Measurements from ENCODE around the gene YTHDF2. TPM values are rescaled to one million over a fixed set of nuclear protein-coding genes. Genes with fewer than 3 reads are reported as not detected.
"Not testable (repeated sequence)": the region's sequence is repeated elsewhere in the genome, so short reads cannot be mapped to it uniquely, and the experiment has no call there.

YTHDF2 gene
- total RNA-seq, 1 experiment from 2014 or later = 46.4 TPM

DNA sequence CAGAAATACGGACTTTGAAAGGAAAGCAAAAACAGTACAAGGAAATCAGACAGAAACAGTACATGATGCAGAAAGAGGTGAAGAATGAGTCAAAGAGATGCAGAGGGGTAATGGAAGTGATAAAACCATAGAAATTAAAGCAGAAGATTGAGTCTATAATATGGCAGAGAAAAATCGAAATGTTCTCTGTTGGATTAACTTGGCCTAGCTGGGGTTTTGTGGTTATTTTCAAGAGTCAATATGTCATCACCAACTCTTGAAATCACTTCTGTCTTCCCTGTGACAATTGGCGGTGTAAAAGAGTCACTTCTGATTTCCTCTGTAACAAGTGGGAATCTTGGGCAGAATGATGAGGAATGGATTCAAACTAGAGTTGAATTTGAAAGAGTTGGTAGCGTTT is 7.4 kb downstream of the YTHDF2 start:
- Histone ChIP-seq H3K27ac (no peak overlapping the region), H3K4me1 (replicated peaks) (peaks cover 4% of the 10 kb centered on the region; the same call in 1 of the 2 replicates), H3K9me3 (replicated peaks) (no peaks in the 10 kb centered on the region), H3K4me3 (no peak overlapping the region), H3K27me3 (replicated peaks) (no peaks in the 10 kb centered on the region), H3K36me3 (peaks cover 88% of the 10 kb centered on the region)
- DNase-seq (ENCODE audit: low read depth in 1 of 2, low spot score in 2 of 2) = no peak

DNA sequence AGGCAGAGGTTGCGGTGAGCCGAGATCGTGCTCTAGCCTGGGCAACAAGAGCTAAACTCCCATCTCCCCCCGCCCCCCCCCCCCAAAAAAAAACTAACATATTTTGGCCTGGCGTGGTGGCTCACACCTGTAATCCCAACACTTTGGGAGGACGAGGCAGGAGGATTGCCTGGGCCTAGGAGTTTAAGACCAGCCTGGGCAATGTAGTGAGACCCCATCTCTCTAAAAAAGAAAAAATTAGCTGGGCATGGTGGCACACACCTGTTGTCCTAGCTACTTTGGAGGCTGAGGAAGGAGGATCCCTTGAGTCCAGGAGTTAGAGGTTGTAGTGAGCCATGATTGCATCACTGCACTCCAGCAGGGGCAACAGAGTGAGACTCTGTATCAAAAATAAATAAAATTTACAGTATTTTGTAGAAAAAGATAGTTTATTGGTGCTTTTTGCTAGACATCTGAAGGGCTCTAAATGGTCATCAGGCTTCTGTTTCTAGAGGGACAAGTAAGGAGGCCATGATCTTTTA is 9.0 kb downstream of the YTHDF2 start:
- no peak overlapping the region for H3K4me3 ChIP-seq
- no peak for DNase-seq (ENCODE audit: low read depth in 1 of 2, low spot score in 2 of 2)
- no peaks in the 10 kb centered on the region for H3K27me3 ChIP-seq (replicated peaks)
- peaks cover 83% of the 10 kb centered on the region for H3K36me3 ChIP-seq
- no peak overlapping the region for H3K27ac ChIP-seq
- H3K9me3 ChIP-seq (replicated peaks) = no peaks in the 10 kb centered on the region
- peaks cover 17% of the 10 kb centered on the region for H3K4me1 ChIP-seq (replicated peaks)

DNA sequence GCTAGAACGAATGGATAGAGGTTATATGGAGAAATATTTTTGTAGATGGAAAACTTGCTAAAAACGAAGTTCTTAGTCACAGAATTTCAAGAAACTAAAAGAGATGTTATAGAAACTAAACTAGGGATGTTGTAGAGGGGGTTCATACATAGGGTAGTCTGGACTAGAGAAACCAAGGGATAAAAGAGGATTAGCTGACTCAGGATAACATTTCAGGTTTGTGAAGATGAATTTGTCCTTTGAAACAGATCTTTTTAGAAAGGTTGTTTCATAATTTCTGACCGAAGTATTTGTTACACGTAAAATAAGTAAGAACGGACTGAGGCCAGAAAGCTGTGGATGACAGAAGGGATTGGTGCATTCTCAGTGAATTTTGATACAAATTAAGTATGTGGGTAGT is 13.6 kb downstream of the YTHDF2 start:
- Histone ChIP-seq H3K27me3 (replicated peaks) (no peaks in the 10 kb centered on the region), H3K4me3 (no peak overlapping the region), H3K4me1 (replicated peaks) (peaks cover 30% of the 10 kb centered on the region), H3K9me3 (replicated peaks) (no peaks in the 10 kb centered on the region), H3K36me3 (peaks cover 65% of the 10 kb centered on the region), H3K27ac (peak overlapping the region; percentile 41; the same call in 1 of the 2 replicates)
- no peak for DNase-seq (ENCODE audit: low read depth in 1 of 2, low spot score in 2 of 2)

DNA sequence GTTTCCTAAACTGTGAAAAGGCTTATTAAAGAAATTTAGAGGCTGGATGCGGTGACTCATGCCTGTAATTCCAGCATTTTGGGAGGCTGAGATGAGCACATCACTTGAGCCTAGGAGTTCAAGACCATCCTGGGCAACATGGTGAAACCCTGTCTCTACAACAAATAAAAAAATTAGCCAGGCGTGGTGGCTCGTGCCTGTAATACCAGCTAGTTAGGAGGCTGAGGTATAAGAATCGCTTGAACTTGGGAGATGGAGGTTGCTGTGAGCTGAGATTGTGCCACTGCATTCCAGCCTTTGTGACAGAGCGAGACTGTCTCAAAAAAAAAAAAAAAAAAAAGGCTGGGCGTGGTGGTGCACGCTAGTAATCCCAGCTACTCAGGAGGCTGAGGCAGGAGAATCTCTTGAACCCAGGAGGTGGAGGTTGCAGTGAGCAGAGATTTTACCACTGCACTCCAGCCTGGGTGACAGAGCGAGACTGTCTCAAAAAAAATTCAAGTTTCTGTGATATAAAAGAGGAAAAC is 14.1 kb downstream of the YTHDF2 start:
- not testable (repeated sequence) for H3K4me3 ChIP-seq; H3K27me3 ChIP-seq (replicated peaks); DNase-seq (ENCODE audit: low read depth in 1 of 2, low spot score in 2 of 2); H3K9me3 ChIP-seq (replicated peaks)
- peak overlapping the region; percentile 41 for H3K27ac ChIP-seq
- H3K4me1 ChIP-seq (replicated peaks) = peaks cover 30% of the 10 kb centered on the region
- peaks cover 65% of the 10 kb centered on the region for H3K36me3 ChIP-seq

DNA sequence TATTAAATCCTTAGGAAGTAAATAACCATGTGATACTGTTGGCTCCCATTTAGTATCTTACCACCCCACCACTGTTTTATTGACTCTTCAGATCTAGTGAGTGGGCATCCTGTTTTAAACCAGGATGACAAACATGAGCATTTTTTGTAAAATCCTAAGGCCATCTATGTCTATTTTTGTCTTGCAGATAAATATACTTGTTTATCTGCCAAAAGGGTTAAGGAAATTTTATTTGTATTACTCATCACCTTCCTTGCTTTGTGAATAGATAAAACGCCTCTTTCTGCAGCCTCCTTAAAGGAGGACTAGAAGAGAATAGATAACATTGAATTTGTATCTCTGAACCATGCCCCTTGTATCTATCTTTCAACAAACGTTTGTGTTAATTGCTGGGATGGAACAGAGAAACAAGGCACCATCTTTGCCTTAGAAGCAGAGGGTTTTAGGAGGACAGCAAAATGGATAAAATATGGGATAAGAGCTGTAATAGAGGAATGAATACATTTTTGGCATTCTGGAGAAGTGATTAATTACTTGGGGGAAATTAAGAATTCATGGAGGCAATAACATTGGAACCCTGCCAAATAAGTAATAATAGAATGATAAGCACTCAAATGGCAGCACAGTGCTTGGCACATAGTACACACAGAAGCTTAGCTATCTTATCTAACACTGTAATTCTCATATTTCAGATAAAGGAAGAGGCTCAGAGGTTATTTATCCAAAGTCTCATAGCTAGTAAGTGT is 14.7 kb downstream of the YTHDF2 start:
- H3K4me3 ChIP-seq = no peak overlapping the region
- H3K27ac ChIP-seq = peak overlapping the region; percentile 41
- no peaks in the 10 kb centered on the region for H3K27me3 ChIP-seq (replicated peaks)
- H3K36me3 ChIP-seq = peaks cover 66% of the 10 kb centered on the region
- peak in 1 of 2 experiments; percentile 76 for DNase-seq (ENCODE audit: low read depth in 1 of 2, low spot score in 2 of 2)
- no peaks in the 10 kb centered on the region for H3K9me3 ChIP-seq (replicated peaks)
- peaks cover 30% of the 10 kb centered on the region for H3K4me1 ChIP-seq (replicated peaks)

DNA sequence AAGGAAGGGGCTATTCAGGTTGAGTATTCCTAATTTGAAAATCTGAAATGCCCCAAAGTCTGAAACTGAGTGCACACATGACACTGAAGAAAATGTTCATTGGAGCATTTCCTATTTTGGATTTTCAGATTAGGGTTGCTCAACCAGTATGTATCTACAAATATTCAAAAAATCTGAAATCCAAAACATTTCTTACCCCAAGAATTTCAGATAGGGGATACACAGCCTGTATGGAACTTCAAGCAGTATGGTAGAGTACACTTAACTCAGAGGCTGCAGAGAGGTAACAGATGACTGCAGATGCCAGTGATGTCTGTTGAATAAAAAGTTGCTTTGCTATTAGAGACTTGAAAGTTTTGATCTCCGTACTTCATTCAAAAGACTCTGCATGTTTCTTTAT is 19.0 kb downstream of the YTHDF2 start:
- no peak for DNase-seq (ENCODE audit: low read depth in 1 of 2, low spot score in 2 of 2)
- H3K27me3 ChIP-seq (replicated peaks) = no peaks in the 10 kb centered on the region; the same call in 1 of the 2 replicates
- peaks cover 16% of the 10 kb centered on the region for H3K4me1 ChIP-seq (replicated peaks)
- H3K9me3 ChIP-seq (replicated peaks) = 0 out of 2 replicates have a peak, but pooled peaks cover 5% of the 10 kb centered on the region
- H3K4me3 ChIP-seq = no peak overlapping the region
- H3K27ac ChIP-seq = no peak overlapping the region
- H3K36me3 ChIP-seq = peaks cover 79% of the 10 kb centered on the region

DNA sequence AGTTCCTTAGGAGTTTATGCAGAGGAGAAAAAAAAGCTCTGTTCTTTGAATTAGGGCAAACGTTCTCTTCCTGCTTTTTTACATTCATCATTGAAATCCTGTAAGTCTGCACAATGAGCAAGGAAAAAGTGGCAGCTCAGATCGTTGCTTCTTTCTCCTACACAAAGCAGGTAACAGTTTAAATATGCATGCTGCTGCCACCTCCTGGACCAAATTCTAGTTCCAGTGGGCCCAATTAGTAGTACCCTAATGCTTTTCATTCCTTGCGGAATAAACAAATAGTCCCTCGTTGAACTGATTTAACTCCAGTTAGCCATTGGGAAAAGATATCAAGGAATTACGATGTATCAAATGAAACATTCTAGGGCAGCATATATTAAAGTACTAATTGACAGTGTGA is 20.1 kb downstream of the YTHDF2 start:
- H3K36me3 ChIP-seq = peaks cover 86% of the 10 kb centered on the region
- H3K4me3 ChIP-seq = no peak overlapping the region
- no peak overlapping the region for H3K27ac ChIP-seq
- H3K27me3 ChIP-seq (replicated peaks) = no peaks in the 10 kb centered on the region; the same call in 1 of the 2 replicates
- 0 out of 2 replicates have a peak, but pooled peaks cover 5% of the 10 kb centered on the region for H3K9me3 ChIP-seq (replicated peaks)
- no peak for DNase-seq (ENCODE audit: low read depth in 1 of 2, low spot score in 2 of 2)
- H3K4me1 ChIP-seq (replicated peaks) = peaks cover 6% of the 10 kb centered on the region

DNA sequence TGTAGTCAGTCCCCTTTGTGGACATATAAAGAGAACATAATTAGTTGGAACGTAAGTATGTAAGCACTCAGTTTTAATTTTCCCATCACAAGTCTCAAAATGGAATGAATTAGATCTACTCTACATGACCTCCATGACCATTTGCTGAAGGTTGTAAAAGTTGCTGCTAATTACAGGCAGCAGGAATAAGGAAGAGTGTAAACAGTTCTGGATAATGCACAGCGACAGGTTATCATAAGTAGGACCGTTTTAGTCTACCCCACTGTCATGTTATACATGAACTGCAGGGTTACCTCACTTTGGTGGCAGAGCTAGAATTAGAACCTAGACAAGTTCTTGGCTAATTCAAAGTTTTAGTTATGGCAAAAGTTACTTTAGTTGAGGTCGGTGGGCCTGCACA is 21.7 kb downstream of the YTHDF2 start:
- no peak for DNase-seq (ENCODE audit: low read depth in 1 of 2, low spot score in 2 of 2)
- Histone ChIP-seq H3K4me3 (no peak overlapping the region), H3K4me1 (replicated peaks) (peaks cover 3% of the 10 kb centered on the region; the same call in 1 of the 2 replicates), H3K27me3 (replicated peaks) (no peaks in the 10 kb centered on the region; the same call in 1 of the 2 replicates), H3K36me3 (peaks cover 90% of the 10 kb centered on the region), H3K9me3 (replicated peaks) (0 out of 2 replicates have a peak, but pooled peaks cover 5% of the 10 kb centered on the region), H3K27ac (no peak overlapping the region)

DNA sequence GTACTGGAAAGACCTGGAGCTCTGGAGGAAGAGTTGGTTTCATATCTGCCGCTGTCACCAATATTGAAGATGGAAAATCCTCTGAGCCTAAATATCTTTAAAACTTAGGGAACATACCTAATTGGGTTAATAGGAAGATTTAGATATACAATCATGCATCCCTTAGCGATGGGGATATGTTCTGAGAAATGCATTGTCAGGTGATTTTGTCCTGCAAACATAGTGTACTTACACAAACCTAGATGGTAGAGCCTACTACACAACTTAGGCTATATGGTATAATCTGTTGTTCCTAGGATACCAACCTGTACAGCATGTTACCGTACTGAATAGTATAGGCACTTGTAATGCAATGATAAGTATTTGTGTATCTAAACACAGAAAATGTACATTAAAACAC is 22.5 kb downstream of the YTHDF2 start:
- no peak overlapping the region for H3K4me3 ChIP-seq
- DNase-seq (ENCODE audit: low read depth in 1 of 2, low spot score in 2 of 2) = no peak
- H3K27ac ChIP-seq = no peak overlapping the region
- H3K36me3 ChIP-seq = peaks cover 85% of the 10 kb centered on the region
- H3K4me1 ChIP-seq (replicated peaks) = peaks cover 3% of the 10 kb centered on the region; the same call in 1 of the 2 replicates
- 0 out of 2 replicates have a peak, but pooled peaks cover 5% of the 10 kb centered on the region for H3K9me3 ChIP-seq (replicated peaks)
- no peaks in the 10 kb centered on the region; the same call in 1 of the 2 replicates for H3K27me3 ChIP-seq (replicated peaks)

DNA sequence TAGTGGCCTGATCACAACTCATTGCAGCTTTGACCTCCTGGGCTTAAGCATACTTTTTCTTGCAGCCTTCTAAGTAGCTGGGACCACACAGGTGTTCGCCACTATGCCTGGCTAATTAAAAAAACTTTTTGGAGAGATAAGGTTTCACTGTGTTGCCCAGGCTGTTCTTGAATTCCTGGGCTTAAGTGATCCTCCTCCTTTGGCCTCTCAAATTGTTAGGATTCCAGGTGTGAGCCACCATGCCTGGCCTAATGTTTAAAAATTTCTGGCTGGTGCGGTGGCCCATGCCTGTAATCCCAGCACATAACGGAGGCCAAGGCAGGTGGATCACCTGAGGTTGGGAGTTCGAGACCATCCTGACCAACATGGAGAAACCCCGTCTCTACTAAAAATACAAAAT is 24.4 kb downstream of the YTHDF2 start:
- H3K4me1 ChIP-seq (replicated peaks) = peaks cover 3% of the 10 kb centered on the region; the same call in 1 of the 2 replicates
- no peaks in the 10 kb centered on the region; the same call in 1 of the 2 replicates for H3K27me3 ChIP-seq (replicated peaks)
- H3K36me3 ChIP-seq = peaks cover 85% of the 10 kb centered on the region
- H3K4me3 ChIP-seq = no peak overlapping the region
- no peak for DNase-seq (ENCODE audit: low read depth in 1 of 2, low spot score in 2 of 2)
- H3K27ac ChIP-seq = no peak overlapping the region
- 0 out of 2 replicates have a peak, but pooled peaks cover 5% of the 10 kb centered on the region for H3K9me3 ChIP-seq (replicated peaks)

DNA sequence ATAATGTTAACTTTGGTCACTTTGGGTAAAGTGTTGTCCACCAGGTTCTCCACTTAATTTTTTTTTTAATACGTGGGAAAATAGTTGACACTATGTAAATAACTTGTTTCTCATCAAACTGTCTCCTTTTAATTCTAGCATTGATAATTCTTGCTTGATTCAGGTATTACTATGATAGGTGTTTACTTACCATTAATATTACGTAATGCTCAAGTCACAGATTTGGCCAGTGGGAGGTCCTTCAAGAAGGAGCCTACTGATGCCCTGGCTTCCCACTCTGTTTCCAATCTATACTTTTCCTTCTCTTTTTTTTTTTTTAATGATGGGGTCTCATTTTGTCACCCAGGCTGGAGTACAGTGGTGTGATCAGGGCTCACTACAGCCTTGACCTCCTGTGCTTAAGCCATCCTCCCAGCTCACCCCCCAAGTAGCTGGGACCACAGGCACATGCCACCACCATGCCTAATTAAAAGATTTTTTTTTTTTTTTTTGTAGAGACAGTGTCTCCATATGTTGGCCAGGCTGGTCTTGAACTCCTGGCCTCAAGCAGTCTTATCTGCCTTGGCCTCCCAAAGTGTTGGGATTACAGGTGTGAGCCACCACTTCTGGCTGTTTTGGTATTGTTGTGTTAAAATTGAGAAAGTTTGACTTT is 29.9 kb downstream of the YTHDF2 start:
- H3K9me3 ChIP-seq (replicated peaks) = no peaks in the 10 kb centered on the region
- no peak overlapping the region for H3K27ac ChIP-seq
- H3K4me3 ChIP-seq = no peak overlapping the region
- no peaks in the 10 kb centered on the region for H3K27me3 ChIP-seq (replicated peaks)
- H3K4me1 ChIP-seq (replicated peaks) = no peaks in the 10 kb centered on the region
- DNase-seq (ENCODE audit: low read depth in 1 of 2, low spot score in 2 of 2) = no peak
- peaks cover 68% of the 10 kb centered on the region for H3K36me3 ChIP-seq

DNA sequence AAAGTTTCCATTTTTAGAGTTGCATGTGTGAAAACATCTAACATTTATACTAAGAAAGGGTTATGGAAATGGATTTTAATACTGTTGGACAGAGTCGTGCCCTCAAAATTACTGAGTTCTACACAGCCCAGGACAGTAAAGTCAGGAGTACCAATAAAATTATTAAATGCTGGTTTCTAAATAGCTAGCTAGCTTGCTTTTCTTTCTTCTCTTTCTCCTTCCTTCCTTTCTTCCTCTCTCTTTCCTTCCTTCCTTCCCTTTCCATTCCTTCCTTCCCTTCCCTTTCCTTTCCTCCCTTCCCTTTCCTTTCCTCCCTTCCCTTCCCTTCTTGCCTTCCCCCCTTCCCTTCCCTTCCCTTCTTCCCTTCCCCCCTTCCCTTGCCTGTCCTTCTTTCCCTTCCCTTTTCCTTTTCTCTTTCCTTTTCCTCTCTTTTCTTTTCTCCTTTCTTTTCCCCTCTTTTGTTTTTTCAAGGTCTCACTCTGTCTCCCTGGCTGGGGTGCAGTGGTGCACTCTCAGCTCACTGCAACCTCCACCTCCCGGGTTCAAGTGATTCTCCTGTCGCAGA is 33.9 kb downstream of the YTHDF2 start:
- no peaks in the 10 kb centered on the region for H3K27me3 ChIP-seq (replicated peaks)
- no peaks in the 10 kb centered on the region for H3K9me3 ChIP-seq (replicated peaks)
- H3K4me3 ChIP-seq = no peak overlapping the region
- no peak overlapping the region for H3K27ac ChIP-seq
- H3K36me3 ChIP-seq = peaks cover 63% of the 10 kb centered on the region
- H3K4me1 ChIP-seq (replicated peaks) = no peaks in the 10 kb centered on the region
- DNase-seq (ENCODE audit: low read depth in 1 of 2, low spot score in 2 of 2) = no peak

DNA sequence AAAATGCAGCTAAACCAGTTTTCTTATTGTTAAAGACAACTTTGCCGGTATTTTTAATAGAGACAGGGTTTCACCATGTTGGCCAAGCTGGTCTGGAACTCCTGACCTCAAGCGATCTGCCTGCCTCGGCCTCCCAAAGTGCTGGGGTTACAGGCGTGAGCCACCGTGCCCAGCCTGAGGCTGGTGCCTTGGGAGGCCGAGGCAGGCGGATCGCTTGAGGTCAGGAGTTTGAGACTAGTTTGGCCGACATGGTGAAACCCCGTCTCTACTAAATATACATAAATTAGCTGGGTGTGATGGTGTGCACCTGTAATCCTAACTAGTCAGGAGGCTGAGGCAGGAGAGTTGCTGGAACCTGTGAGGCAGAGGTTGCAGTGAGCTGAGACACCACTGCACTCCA is 35.2 kb downstream of the YTHDF2 start:
- H3K27ac ChIP-seq; H3K4me1 ChIP-seq (replicated peaks); H3K27me3 ChIP-seq (replicated peaks); DNase-seq (ENCODE audit: low read depth in 1 of 2, low spot score in 2 of 2); H3K4me3 ChIP-seq; H3K9me3 ChIP-seq (replicated peaks): not testable (repeated sequence)
- H3K36me3 ChIP-seq = peaks cover 54% of the 10 kb centered on the region
